GM21576 (cell line): ENCODE data around the gene ARIH2.
A peak's percentile ranks its signal among the peaks of the same experiment; 100 is the strongest.
"Not testable (repeated sequence)": the region's sequence is repeated elsewhere in the genome, so short reads cannot be mapped to it uniquely, and the experiment has no call there.

ENCODE experiments used
- ATAC-seq: cut with Tn5 transposase; IDR thresholded peaks from one replicate; pipeline ENCODE4 v1.9.1; 2021; ENCODE audit warnings: mild to moderate bottlenecking, moderate library complexity; ENCODE audit not compliant: unreplicated experiment

ARIH2 gene

GRCh38 chr3:49001155-49001554 lies 82.5 kb downstream of the ARIH2 start:
- no peak for ATAC-seq

GRCh38 chr3:49004352-49005302 lies 86.0 kb downstream of the ARIH2 start:
- no peak for ATAC-seq

GRCh38 chr3:49005303-49005680 lies 86.7 kb downstream of the ARIH2 start:
- ATAC-seq, result no peak

GRCh38 chr3:49005998-49006397 lies 87.4 kb downstream of the ARIH2 start:
- no peak for ATAC-seq

DNA sequence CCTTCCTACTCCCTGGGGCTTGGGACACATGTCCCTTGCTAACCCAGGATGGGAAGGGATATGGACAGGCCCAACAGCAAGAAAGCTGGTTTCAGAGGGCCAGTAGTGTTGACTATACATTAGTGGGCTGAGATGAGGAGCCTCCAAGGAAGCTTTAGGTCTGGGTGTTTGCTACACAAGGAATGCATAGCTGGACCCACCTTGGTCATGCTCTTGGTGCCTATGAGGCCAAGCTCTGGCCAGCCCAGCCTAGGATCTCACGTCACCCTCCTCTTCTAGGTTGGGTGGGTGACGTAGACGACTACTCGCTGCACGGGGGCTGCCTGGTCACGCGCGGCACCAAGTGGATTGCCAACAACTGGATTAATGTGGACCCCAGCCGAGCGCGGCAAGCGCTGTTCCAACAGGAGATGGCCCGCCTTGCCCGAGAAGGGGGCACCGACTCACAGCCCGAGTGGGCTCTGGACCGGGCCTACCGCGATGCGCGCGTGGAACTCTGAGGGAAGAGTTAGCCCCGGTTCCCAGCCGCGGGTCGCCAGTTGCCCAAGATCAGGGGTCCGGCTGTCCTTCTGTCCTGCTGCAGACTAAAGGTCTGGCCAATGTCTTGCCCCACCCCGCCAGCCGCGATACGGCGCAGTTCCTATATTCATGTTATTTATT lies 87.9 kb downstream of the ARIH2 start:
- ATAC-seq, result peak; percentile 1

- peak; percentile 85 for ATAC-seq
Observed at GRCh38 chr3:49007068-49007770, 88.6 kb downstream of the ARIH2 start, which contains the start of gene WDR6. Gene WDR6 (plus strand): TSS chr3:49007391. CDS start chr3:49007432, 41 bp downstream.

DNA sequence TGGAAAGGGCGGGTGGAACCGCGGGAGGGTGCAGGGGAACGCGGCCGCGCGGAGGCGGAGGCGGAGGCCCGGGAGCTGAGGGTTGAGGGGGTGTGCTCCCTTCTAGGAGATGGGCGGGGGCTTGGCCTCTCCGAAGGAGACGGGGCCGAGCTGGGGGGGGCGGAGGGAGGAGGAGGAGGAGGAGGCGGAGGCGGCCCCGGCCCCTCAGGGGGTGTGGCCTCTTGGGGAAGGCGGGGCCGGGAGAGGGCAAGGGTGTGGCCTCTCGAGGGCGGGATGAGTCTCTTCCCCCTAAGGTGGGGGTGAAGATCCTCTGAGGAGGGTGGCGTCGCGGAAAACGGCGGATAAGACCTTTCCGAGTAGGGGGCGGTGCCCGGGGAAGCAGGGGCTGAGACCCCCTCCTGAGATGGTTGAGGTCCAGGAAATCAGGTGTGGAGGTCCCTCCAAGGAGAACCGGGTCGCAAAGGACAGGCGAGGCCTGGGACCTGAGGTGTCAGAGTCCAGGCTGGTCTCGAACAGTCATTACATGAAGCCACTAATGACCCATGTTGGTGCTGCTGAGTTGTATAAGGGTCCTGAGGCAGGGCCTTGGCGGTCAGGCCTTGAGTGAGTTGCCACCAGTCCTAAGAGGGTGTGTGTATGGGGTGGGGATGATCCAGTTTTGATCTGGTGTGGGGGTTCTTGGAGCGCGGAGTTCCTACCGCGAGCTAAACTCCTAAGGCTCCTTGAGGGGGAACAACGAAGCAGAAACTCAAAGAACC lies 89.3 kb downstream of the ARIH2 start:
- ATAC-seq, result peak; percentile 42

DNA sequence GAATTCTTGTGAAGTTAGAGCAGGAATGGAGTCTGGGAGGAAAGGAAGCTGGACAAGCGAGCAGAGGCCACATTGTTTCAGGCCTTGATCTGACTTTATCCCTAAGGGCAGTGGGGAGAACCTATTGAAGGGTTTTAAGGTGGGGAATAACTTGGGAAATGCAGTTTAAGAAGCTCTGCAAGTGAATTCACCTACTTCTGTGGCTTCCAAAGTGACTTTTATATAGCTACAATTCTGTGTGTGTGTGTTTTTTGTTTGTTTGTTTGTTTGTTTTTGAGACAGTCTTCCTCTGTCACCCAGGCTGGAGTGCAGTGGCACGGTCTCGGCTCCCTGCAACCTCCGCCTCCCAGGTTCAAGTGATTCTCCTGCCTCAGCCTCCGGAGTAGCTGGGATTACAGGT lies 90.0 kb downstream of the ARIH2 start:
- not testable (repeated sequence) for ATAC-seq

DNA sequence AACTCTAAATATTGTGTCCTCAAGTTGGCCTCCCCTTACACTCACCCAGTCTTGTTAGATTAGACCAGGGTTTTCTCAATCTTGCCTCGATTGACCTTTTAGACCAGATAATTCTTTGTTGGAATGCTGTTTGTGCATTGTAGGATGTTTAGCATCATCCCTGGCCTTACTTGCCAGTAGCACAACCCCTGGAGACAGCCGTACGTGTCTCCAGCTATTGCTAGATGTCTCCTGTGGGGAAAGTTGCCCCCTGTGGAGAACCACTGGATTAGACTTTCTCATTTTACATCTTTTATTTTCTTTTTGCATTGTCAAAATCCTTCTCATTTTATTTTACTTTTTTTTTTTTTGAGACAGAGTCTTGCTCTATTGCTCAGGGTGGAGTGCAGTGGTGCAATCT lies 90.8 kb downstream of the ARIH2 start:
- ATAC-seq, result no peak

- no peak for ATAC-seq
Observed at GRCh38 chr3:49012441-49013017, 93.9 kb downstream of the ARIH2 start.

- ATAC-seq, result no peak
Observed at GRCh38 chr3:49013113-49013737, 94.6 kb downstream of the ARIH2 start.

- ATAC-seq, result no peak
Observed at GRCh38 chr3:49013738-49014660, 95.4 kb downstream of the ARIH2 start.

DNA sequence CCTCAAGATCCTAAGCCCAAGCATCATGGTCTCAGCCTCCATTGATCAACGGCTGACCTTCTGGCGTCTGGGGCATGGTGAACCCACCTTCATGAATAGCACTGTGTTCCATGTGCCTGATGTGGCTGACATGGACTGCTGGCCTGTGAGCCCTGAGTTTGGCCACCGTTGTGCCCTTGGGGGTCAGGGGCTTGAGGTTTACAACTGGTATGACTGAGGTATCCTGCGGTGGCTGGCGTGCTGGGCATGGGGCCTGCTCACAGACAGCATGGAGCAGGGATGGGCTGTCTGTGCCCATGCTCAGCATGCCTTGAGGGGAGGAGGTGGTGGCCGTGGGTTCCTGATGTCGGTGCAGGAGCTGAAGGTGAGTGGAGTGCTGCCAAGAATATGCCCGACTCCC lies 96.4 kb downstream of the ARIH2 start:
- no peak for ATAC-seq

- ATAC-seq, result no peak
Observed at GRCh38 chr3:49015765-49016164, 97.1 kb downstream of the ARIH2 start.

GRCh38 chr3:49016414-49017228 lies 98.0 kb downstream of the ARIH2 start:
- ATAC-seq, result no peak

DNA sequence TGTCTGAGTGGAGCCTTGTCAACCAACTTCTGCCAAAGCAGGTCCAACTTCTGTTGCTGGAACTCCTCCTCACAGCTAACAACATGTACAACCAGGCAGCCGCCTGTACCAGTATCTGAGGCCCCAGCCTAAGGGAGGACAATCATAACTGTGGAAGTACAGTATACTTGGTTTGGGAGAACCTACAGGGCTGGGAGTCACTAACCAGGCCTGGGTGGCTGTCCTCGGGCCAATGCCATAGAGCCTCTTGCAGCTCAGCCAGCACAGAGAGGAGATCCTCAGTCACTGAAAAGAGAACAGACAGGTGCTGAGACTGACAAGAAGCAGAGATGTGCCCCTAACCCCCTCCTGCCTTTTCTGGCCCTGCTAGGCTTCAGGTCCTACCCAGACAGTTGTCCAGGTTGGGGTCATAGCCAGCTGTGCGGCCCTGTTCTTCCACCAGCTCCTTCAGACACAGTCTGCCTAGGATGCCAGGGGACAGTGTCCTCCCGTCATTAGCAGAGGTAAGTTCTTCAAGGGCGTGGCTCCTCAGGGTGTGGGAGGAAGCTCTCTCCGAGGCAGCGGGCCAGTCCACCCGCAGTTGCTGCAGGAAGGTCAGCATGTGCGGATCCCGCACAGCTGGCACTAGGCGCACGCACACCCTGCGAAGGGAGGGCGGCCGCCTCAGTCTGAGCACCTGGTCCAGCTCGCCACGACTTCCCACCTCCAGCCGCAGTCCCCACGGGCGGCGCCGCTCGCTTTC lies 98.8 kb downstream of the ARIH2 start:
- no peak for ATAC-seq

GRCh38 chr3:49017971-49018706 lies 99.5 kb downstream of the ARIH2 start, which contains the start of gene DALRD3:
Gene DALRD3 (minus strand): TSS chr3:49018580. CDS start chr3:49018564, 16 bp downstream.
- no peak for ATAC-seq
